ENCODE measurements around the gene NUDT9.

- TF ChIP-seq HDGF (IDR thresholded peaks at IDR 0.05; ENCODE audit: borderline replicate concordance) = no peak
- TF ChIP-seq FOXK2 (IDR thresholded peaks at IDR 0.05) = no peak
- TF ChIP-seq BHLHE40 (IDR thresholded peaks at IDR 0.05; ENCODE audit: borderline replicate concordance) = no peak
- no peak for TF ChIP-seq SP1 (IDR thresholded peaks at IDR 0.05)
Measured at GRCh38 chr4:87392183-87392582, 30.2 kb upstream of the NUDT9 start.

All from HEK293T (cell line).